ENCODE data around the gene PPP1R3E. TPM values are rescaled to one million over a fixed set of nuclear protein-coding genes. Genes with fewer than 3 reads are reported as not detected.
A peak's percentile ranks its signal among the peaks of the same experiment; 100 is the strongest.

Gene PPP1R3E
- total and polyA plus RNA-seq, 2 of the 13 experiments (the other 11 are each of a cell fraction or from before 2014, with no cell fraction given): 16.5 to 26.5 TPM

DNA sequence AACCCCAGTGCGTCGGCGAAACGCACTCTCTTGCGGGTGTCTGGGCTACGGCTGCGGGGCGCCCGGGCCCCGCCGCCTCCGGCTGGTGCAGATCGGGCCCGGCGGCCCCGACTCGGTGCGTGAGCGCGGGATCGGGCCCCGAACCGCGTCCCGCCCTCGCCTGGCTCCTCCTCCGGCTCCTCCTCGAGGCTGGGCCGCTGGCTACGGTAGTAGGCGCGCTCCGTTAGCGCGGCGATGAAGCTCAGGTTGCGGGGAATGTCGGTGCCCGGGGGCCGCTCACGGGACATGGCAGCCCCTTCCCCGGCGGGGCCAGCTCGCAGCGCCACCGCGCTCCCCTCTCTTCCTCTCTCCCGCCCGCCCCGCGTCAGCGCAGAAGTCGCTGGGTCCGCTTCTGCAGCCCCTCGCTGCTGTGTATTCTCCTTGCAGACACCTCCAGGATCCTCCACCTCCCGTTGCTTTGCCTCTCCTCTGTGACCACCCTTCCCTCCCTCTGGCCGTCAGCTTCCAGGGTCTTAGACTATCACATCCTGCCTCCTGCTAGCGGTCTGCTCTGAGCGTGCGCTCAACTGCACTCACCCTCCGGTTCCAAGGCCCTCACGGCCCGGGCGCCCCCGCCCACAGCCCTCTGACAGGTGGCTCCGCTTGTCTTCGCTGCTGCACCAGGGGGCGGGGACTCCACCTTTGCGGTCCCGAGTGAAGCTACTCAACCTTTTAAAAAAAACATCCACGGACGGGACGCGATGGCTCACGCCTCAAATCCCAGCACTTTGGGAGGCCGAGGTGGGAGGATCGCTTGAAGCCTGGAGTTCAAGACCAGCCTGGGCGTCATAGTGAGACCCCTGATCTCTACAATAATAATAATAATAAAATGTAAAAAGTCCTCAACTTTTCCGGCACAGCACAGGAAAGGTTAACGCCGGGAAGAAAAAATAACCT is at the start of gene PPP1R3E (continued):
- TF ChIP-seq ATF7 (IDR thresholded peaks at IDR 0.05) (no peak), ATF7 (CRISPR knock-in tag; IDR thresholded peaks at IDR 0.05) (peak; percentile 80; the same call in 1 of the 2 replicates), ZNF205 (CRISPR knock-in tag; IDR thresholded peaks at IDR 0.05) (no peak; the same call in 1 of the 2 replicates), ZNF772 (CRISPR knock-in tag; IDR thresholded peaks at IDR 0.05) (peak; percentile 95), POLR2AphosphoS2 (IDR thresholded peaks at IDR 0.05; ENCODE audit: low read depth, low read length) (no peak), HMG20B (CRISPR knock-in tag; conservative IDR thresholded peaks at IDR 0.05) (no peak; the same call in 1 of the 2 replicates), SSRP1 (CRISPR knock-in tag; IDR thresholded peaks at IDR 0.05) (peak; percentile 78), IRF9 (CRISPR knock-in tag; IDR thresholded peaks at IDR 0.05; ENCODE audit: borderline replicate concordance) (peak; percentile 80; the same call in 1 of the 2 replicates), REXO4 (CRISPR knock-in tag; IDR thresholded peaks at IDR 0.05; ENCODE audit: borderline replicate concordance) (peak; percentile 81; the same call in 1 of the 2 replicates), CBX2 (IDR thresholded peaks at IDR 0.05; ENCODE audit: low read depth, low read length) (no peak), CBX2 (CRISPR knock-in tag; IDR thresholded peaks at IDR 0.05; ENCODE audit: low read depth) (peak; percentile 92), YEATS2 (CRISPR knock-in tag; IDR thresholded peaks at IDR 0.05; ENCODE audit: borderline replicate concordance) (peak; percentile 69), SMARCE1 (IDR thresholded peaks at IDR 0.05; ENCODE audit: borderline replicate concordance) (no peak), NFYB (CRISPR knock-in tag; IDR thresholded peaks at IDR 0.05) (peak; percentile 49), RELA (CRISPR knock-in tag; IDR thresholded peaks at IDR 0.05) (0 out of 2 replicates have a peak, but pooled peaks have one; percentile 79), CREBL2 (CRISPR knock-in tag; IDR thresholded peaks at IDR 0.05; ENCODE audit: borderline replicate concordance) (peak; percentile 75; the same call in 1 of the 2 replicates), CENPT (CRISPR knock-in tag; IDR thresholded peaks at IDR 0.05; ENCODE audit: low read depth) (peak; percentile 91; the same call in 1 of the 2 replicates), THAP11 (CRISPR knock-in tag; IDR thresholded peaks at IDR 0.05) (no peak), ZNF337 (CRISPR knock-in tag; IDR thresholded peaks at IDR 0.05; ENCODE audit: borderline replicate concordance, low read depth) (no peak), TRIM24 (CRISPR knock-in tag; IDR thresholded peaks at IDR 0.05) (no peak), TCF7 (IDR thresholded peaks at IDR 0.05; ENCODE audit: low read depth) (no peak), KMT2B (CRISPR knock-in tag; IDR thresholded peaks at IDR 0.05) (0 out of 2 replicates have a peak, but pooled peaks have one; percentile 7), ZNF839 (CRISPR knock-in tag; IDR thresholded peaks at IDR 0.05; ENCODE audit: borderline replicate concordance) (peak; percentile 61; the same call in 1 of the 2 replicates), RBFOX2 (IDR thresholded peaks at IDR 0.05; ENCODE audit: low read depth, low read length) (peak; percentile 84), RAD51 (IDR thresholded peaks at IDR 0.05; ENCODE audit: borderline replicate concordance) (no peak)
- TF ChIP-seq, protein P1, sequence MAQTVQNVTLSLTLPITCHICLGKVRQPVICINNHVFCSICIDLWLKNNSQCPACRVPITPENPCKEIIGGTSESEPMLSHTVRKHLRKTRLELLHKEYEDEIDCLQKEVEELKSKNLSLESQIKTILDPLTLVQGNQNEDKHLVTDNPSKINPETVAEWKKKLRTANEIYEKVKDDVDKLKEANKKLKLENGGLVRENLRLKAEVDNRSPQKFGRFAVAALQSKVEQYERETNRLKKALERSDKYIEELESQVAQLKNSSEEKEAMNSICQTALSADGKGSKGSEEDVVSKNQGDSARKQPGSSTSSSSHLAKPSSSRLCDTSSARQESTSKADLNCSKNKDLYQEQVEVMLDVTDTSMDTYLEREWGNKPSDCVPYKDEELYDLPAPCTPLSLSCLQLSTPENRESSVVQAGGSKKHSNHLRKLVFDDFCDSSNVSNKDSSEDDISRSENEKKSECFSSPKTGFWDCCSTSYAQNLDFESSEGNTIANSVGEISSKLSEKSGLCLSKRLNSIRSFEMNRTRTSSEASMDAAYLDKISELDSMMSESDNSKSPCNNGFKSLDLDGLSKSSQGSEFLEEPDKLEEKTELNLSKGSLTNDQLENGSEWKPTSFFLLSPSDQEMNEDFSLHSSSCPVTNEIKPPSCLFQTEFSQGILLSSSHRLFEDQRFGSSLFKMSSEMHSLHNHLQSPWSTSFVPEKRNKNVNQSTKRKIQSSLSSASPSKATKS (CRISPR knock-in tag; IDR thresholded peaks at IDR 0.05): no peak
